ENCODE results near the gene FRMD7. TPM values are rescaled to one million over a fixed set of nuclear protein-coding genes. Genes with fewer than 3 reads are reported as not detected.

FRMD7 gene
- polyA plus RNA-seq, 1 donor from 2014 or later = 0.54 TPM

DNA sequence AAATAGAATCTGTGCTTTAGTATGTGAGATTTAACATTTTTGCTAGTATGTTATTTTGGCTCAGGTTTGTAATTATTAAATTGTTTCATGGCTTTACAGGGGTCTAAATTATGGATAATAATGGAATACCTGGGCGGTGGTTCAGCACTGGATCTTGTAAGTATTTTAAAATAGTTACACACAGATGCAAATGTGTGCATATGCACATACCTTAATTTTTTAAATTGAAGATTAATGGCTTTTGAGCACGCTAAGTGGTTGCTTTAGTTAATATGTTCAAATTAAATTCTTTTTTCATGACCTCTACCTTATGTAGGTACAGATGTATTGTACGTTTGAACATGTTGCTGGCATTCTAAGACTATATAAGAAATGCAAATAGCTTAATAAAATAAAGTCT is 64.5 kb downstream of the FRMD7 start:
- H3K9me3 ChIP-seq (ENCODE audit: low read length) = no peaks in the 10 kb centered on the region
- no peak overlapping the region for H3K27ac ChIP-seq (ENCODE audit: low read length)
- no peaks in the 10 kb centered on the region for H3K79me2 ChIP-seq (replicated peaks; ENCODE audit: insufficient read depth, low read length)
- no peaks in the 10 kb centered on the region for H3F3A ChIP-seq (ENCODE audit: insufficient read depth, low read length, poor library complexity, severe bottlenecking)
- H3K9ac ChIP-seq (ENCODE audit: low read length) = no peak overlapping the region
- H4K20me1 ChIP-seq (ENCODE audit: insufficient read depth) = no peaks in the 10 kb centered on the region
- no peak overlapping the region for H2AFZ ChIP-seq (ENCODE audit: low read depth, low read length)
- no peak overlapping the region for H3K4me2 ChIP-seq (ENCODE audit: low read length)
- H3K36me3 ChIP-seq (ENCODE audit: insufficient read depth, low read length) = no peaks in the 10 kb centered on the region
- no peaks in the 10 kb centered on the region for H3K27me3 ChIP-seq (ENCODE audit: insufficient read depth, low read depth, low read length)
- TF ChIP-seq SMC3 (conservative IDR thresholded peaks at IDR 0.05; ENCODE audit: poor library complexity) = no peak
- TF ChIP-seq, protein P1, sequence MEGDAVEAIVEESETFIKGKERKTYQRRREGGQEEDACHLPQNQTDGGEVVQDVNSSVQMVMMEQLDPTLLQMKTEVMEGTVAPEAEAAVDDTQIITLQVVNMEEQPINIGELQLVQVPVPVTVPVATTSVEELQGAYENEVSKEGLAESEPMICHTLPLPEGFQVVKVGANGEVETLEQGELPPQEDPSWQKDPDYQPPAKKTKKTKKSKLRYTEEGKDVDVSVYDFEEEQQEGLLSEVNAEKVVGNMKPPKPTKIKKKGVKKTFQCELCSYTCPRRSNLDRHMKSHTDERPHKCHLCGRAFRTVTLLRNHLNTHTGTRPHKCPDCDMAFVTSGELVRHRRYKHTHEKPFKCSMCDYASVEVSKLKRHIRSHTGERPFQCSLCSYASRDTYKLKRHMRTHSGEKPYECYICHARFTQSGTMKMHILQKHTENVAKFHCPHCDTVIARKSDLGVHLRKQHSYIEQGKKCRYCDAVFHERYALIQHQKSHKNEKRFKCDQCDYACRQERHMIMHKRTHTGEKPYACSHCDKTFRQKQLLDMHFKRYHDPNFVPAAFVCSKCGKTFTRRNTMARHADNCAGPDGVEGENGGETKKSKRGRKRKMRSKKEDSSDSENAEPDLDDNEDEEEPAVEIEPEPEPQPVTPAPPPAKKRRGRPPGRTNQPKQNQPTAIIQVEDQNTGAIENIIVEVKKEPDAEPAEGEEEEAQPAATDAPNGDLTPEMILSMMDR (IDR thresholded peaks at IDR 0.05; ENCODE audit: poor library complexity, severe bottlenecking) = no peak
- TF ChIP-seq RAD21 (conservative IDR thresholded peaks at IDR 0.05) = no peak
- no peak for TF ChIP-seq MXI1 (conservative IDR thresholded peaks at IDR 0.05; ENCODE audit: poor library complexity, severe bottlenecking)
- TF ChIP-seq, protein P2, sequence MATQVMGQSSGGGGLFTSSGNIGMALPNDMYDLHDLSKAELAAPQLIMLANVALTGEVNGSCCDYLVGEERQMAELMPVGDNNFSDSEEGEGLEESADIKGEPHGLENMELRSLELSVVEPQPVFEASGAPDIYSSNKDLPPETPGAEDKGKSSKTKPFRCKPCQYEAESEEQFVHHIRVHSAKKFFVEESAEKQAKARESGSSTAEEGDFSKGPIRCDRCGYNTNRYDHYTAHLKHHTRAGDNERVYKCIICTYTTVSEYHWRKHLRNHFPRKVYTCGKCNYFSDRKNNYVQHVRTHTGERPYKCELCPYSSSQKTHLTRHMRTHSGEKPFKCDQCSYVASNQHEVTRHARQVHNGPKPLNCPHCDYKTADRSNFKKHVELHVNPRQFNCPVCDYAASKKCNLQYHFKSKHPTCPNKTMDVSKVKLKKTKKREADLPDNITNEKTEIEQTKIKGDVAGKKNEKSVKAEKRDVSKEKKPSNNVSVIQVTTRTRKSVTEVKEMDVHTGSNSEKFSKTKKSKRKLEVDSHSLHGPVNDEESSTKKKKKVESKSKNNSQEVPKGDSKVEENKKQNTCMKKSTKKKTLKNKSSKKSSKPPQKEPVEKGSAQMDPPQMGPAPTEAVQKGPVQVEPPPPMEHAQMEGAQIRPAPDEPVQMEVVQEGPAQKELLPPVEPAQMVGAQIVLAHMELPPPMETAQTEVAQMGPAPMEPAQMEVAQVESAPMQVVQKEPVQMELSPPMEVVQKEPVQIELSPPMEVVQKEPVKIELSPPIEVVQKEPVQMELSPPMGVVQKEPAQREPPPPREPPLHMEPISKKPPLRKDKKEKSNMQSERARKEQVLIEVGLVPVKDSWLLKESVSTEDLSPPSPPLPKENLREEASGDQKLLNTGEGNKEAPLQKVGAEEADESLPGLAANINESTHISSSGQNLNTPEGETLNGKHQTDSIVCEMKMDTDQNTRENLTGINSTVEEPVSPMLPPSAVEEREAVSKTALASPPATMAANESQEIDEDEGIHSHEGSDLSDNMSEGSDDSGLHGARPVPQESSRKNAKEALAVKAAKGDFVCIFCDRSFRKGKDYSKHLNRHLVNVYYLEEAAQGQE (IDR thresholded peaks at IDR 0.05; ENCODE audit: borderline replicate concordance) = no peak
- TF ChIP-seq POLR2AphosphoS5 (IDR thresholded peaks at IDR 0.05) = no peak
- TF ChIP-seq TAF1 (IDR thresholded peaks at IDR 0.05; ENCODE audit: low read depth) = no peak
- no peak for TF ChIP-seq EP300 (conservative IDR thresholded peaks at IDR 0.05; ENCODE audit: poor library complexity, severe bottlenecking)
- TF ChIP-seq EZH2 (IDR thresholded peaks at IDR 0.05; ENCODE audit: borderline replicate concordance, insufficient read depth, low read length, poor library complexity, severe bottlenecking) = no peak
- no peaks in the 10 kb centered on the region for H3K9me2 ChIP-seq (ENCODE audit: insufficient read depth, low read length)
- no peak overlapping the region for H3K4me3 ChIP-seq (ENCODE audit: low read length)

DNA sequence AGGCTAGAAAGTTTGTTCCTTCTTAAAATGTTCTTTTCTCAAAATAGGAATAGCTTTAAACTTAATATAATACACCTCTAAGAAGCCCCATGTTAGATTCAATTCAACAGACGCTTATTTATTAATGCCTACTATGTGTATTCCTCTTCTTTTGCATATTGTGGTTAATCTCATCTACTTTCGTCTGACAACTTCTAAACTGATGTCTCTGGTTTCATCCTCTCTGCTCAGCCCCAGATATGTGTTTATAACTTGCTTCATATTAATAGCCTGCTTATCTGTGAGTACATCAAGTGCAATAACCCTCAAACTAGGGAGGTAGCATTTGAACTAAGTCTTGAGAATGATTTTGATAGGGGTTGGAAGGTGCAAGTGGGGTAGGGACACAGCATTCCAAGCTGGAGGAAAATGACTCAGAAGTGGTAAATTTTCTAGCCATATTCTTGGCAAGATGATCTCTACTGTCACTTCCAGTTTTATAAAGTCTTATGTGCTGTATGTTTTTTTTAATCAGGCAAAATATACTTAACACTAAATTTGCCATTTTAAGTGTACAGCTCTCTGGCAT is 67.8 kb downstream of the FRMD7 start:
- H3K27me3 ChIP-seq (ENCODE audit: insufficient read depth, low read depth, low read length) = no peaks in the 10 kb centered on the region
- no peaks in the 10 kb centered on the region for H3K79me2 ChIP-seq (replicated peaks; ENCODE audit: insufficient read depth, low read length)
- no peak overlapping the region for H3K4me3 ChIP-seq (ENCODE audit: low read length)
- no peak for TF ChIP-seq RAD21 (conservative IDR thresholded peaks at IDR 0.05)
- no peak for TF ChIP-seq SMC3 (conservative IDR thresholded peaks at IDR 0.05; ENCODE audit: poor library complexity)
- TF ChIP-seq MXI1 (conservative IDR thresholded peaks at IDR 0.05; ENCODE audit: poor library complexity, severe bottlenecking) = no peak
- no peak for TF ChIP-seq POLR2AphosphoS5 (IDR thresholded peaks at IDR 0.05)
- TF ChIP-seq, protein P1 (IDR thresholded peaks at IDR 0.05; ENCODE audit: poor library complexity, severe bottlenecking) = no peak
- TF ChIP-seq EZH2 (IDR thresholded peaks at IDR 0.05; ENCODE audit: borderline replicate concordance, insufficient read depth, low read length, poor library complexity, severe bottlenecking) = no peak
- TF ChIP-seq, protein P2 (IDR thresholded peaks at IDR 0.05; ENCODE audit: borderline replicate concordance) = no peak
- no peak for TF ChIP-seq EP300 (conservative IDR thresholded peaks at IDR 0.05; ENCODE audit: poor library complexity, severe bottlenecking)
- no peaks in the 10 kb centered on the region for H3K9me2 ChIP-seq (ENCODE audit: insufficient read depth, low read length)
- no peak overlapping the region for H3K27ac ChIP-seq (ENCODE audit: low read length)
- H4K20me1 ChIP-seq (ENCODE audit: insufficient read depth) = no peaks in the 10 kb centered on the region
- H3K9me3 ChIP-seq (ENCODE audit: low read length) = no peaks in the 10 kb centered on the region
- H3K4me2 ChIP-seq (ENCODE audit: low read length) = no peak overlapping the region
- no peaks in the 10 kb centered on the region for H3K36me3 ChIP-seq (ENCODE audit: insufficient read depth, low read length)
- no peak overlapping the region for H3K9ac ChIP-seq (ENCODE audit: low read length)
- H3F3A ChIP-seq (ENCODE audit: insufficient read depth, low read length, poor library complexity, severe bottlenecking) = no peaks in the 10 kb centered on the region
- H2AFZ ChIP-seq (ENCODE audit: low read depth, low read length) = no peak overlapping the region
